K562 (cell line): ENCODE results near the gene FOXM1. TPM values are rescaled to one million over a fixed set of nuclear protein-coding genes. Genes with fewer than 3 reads are reported as not detected.

Experiments used
- ATAC-seq: fragments of 200-7000 bp; cut with Tn5 transposase; 3 replicates; pipeline ENCODE4 v1.9.1; 2020; ENCODE audit warnings: moderate library complexity
- BruUV-seq: library from RNA; stranded (reverse); fragments of 400-500 nt; replicated peaks from 2 replicates; lab custom pipeline; 2021; lab: Mats Ljungman, UMichigan
- CTCF ChIA-PET: fragments of 300-600 bp; formaldehyde crosslinking; extraction: SDS; loops from one replicate; lab custom pipeline; 2021; ENCODE audit warnings: low intra/inter-chr PET ratio; lab: Yijun Ruan, JAX
- POLR2A ChIA-PET: fragments of 300-600, 350-650 bp; sonication (Branson Sonifier 250); formaldehyde crosslinking; extraction: SDS; loops from one replicate; lab custom pipeline; 2021; ENCODE audit warnings: antibody characterized with exemption, inconsistent platforms; lab: Yijun Ruan, JAX
- DNase-seq, 4 experiments: peaks; one replicate each; pipeline versions ENCODE4 v3.0.0 to v3.0.0-alpha.2; 2011 to 2018; ENCODE audit warnings: low spot score in 3 of 4, mixed read lengths in 3 of 4; ENCODE audit errors: extremely low read depth in 1 of 4
- FAIRE-seq: peaks from 2 replicates; lab custom pipeline; 2011; peaks lifted over from hg19 to GRCh38; lab: Jason Lieb, UNC
- H2AFZ ChIP-seq: 2 replicates; pipeline ENCODE4 v1.6.0; 2011; ENCODE audit warnings: low read depth, low read length, control low read depth, inconsistent platforms
- H3K27ac ChIP-seq: fragments of 200-600 bp; 3 replicates; pipeline ENCODE4 v1.8.0; 2011; ENCODE audit warnings: low read depth, mild to moderate bottlenecking, control low read depth, inconsistent platforms, low read length, moderate library complexity, mixed read lengths; ENCODE audit errors: extremely low read depth
- H3K27me3 ChIP-seq, 2 experiments: fragments of 300-600 bp in 1 of 2; 2 replicates in 1 of 2; 3 replicates in 1 of 2; pipeline versions ENCODE4 v1.6.0 to v1.8.0; 2011; ENCODE audit warnings: inconsistent platforms in 2 of 2, low read length in 2 of 2, mild to moderate bottlenecking in 1 of 2, mixed read lengths in 1 of 2, moderate library complexity in 1 of 2; ENCODE audit not compliant: control insufficient read depth in 2 of 2, insufficient read depth in 2 of 2
- H3K36me3 ChIP-seq: fragments of 300-600 bp; 3 replicates; pipeline ENCODE4 v1.8.0; 2011; ENCODE audit warnings: mild to moderate bottlenecking, low read length, inconsistent platforms; ENCODE audit not compliant: control insufficient read depth, insufficient read depth
- H3K4me1 ChIP-seq, 2 experiments: fragments of 200-600 bp in 1 of 2; replicated peaks in 1 of 2; 2 replicates in 1 of 2; 3 replicates in 1 of 2; pipeline versions ENCODE4 v1.5.1 to v1.8.0; 2011; ENCODE audit warnings: inconsistent platforms in 2 of 2, low read length in 2 of 2, mild to moderate bottlenecking in 1 of 2, mixed read lengths in 1 of 2, moderate library complexity in 1 of 2; ENCODE audit not compliant: control insufficient read depth in 2 of 2, insufficient read depth in 2 of 2
- H3K4me2 ChIP-seq: 2 replicates; pipeline ENCODE4 v1.6.1; 2011; ENCODE audit warnings: low read length, control low read depth, inconsistent platforms, mixed read lengths; ENCODE audit not compliant: insufficient read depth
- H3K4me3 ChIP-seq: fragments of 200-600 bp; sonication (generic), shearing (Covaris generic); 2 replicates; pipeline ENCODE4 v1.5.1; 2016; ENCODE audit warnings: control low read depth, inconsistent platforms
- H3K79me2 ChIP-seq: fragments of 200-600 bp; 3 replicates; pipeline ENCODE4 v1.8.0; 2011; ENCODE audit warnings: low read length, inconsistent platforms; ENCODE audit not compliant: control insufficient read depth, insufficient read depth
- H3K9ac ChIP-seq, 2 experiments: 2 replicates each; pipeline versions ENCODE4 v1.6.0 to v1.6.1; 2011; ENCODE audit warnings: low read depth in 2 of 2, low read length in 2 of 2, control low read depth in 1 of 2, inconsistent platforms in 1 of 2, mild to moderate bottlenecking in 1 of 2, mixed read lengths in 1 of 2; ENCODE audit not compliant: insufficient read depth in 1 of 2
- H3K9me1 ChIP-seq: one replicate; pipeline ENCODE4 v1.6.0; 2011; ENCODE audit warnings: inconsistent platforms, mild to moderate bottlenecking, low read length, moderate library complexity; ENCODE audit not compliant: control insufficient read depth, insufficient read depth
- H3K9me3 ChIP-seq: replicated peaks from 2 replicates; pipeline ENCODE4 v1.5.1; 2011; ENCODE audit warnings: low read depth, low read length, inconsistent platforms; ENCODE audit not compliant: control insufficient read depth, insufficient read depth
- H4K20me1 ChIP-seq: replicated peaks from 2 replicates; pipeline ENCODE4 v1.6.1; 2011; ENCODE audit warnings: low read length, inconsistent platforms, mixed read lengths; ENCODE audit not compliant: control insufficient read depth, insufficient read depth
- KAT8 ChIP-seq: fragments of 450-650 bp; IDR thresholded peaks from 2 replicates; pipeline ENCODE4 v1.6.1; 2016; ENCODE audit warnings: low read depth, mild to moderate bottlenecking
- NFIC ChIP-seq: fragments of 450-650 bp; IDR thresholded peaks from 2 replicates; pipeline ENCODE4 v1.6.1; 2017; ENCODE audit warnings: mild to moderate bottlenecking, inconsistent platforms
- RAD21 ChIP-seq, 2 experiments: fragments of 250-450 bp in 1 of 2; fragments of 450-650 bp in 1 of 2; sonication (Bioruptor Pico) in 1 of 2; formaldehyde crosslinking in 1 of 2; IDR thresholded peaks in 1 of 2; conservative IDR thresholded peaks in 1 of 2; 2 replicates each; pipeline versions ENCODE4 v1.4.0 to v1.8.0; 2020 to 2022; ENCODE audit warnings: mild to moderate bottlenecking in 2 of 2, moderate library complexity in 1 of 2
- SMC3 ChIP-seq: conservative IDR thresholded peaks from 2 replicates; pipeline ENCODE4 v1.6.1; 2011; ENCODE audit warnings: low read depth, low read length, improper control_type of control experiment; ENCODE audit not compliant: insufficient read depth
- WGBS: fragments of 100-300 bp; shearing (Covaris generic); methylation state at CpG from one replicate; pipeline ENCODE4 v1.1.6; 2016; ENCODE audit warnings: low coverage, mixed read lengths; ENCODE audit not compliant: insufficient coverage; ENCODE audit errors: missing lambda C conversion rate; 5-methylcytosine and 5-hydroxymethylcytosine counted together
- in situ Hi-C: fragments of 300-500 bp; cut with MboI; formaldehyde crosslinking; loops from 4 replicates; pipeline ENCODE4 v1.15.0; 2018; ENCODE audit warnings: inconsistent platforms, mixed read lengths
- intact Hi-C: fragments of 100-400 bp; cut with micrococcal nuclease; formaldehyde crosslinking; loops from 2 replicates; pipeline ENCODE4 v1.14.2; 2022
- polyA plus RNA-seq, 8 experiments: library from polyadenylated mRNA; depleted of rRNA in 4 of 8; stranded (reverse) in 5 of 8; unstranded in 3 of 8; fragments of >200 nt; fragmentation: Nextera tagmentation in 2 of 8; fragmentation: Illumina TruSeq in 1 of 8; extraction: Ambion mirVana in 2 of 8; extraction: Trizol in 1 of 8; gene quantifications; 2 replicates each; pipeline versions ENCODE4 v1.2.1 to v1.2.3, GENCODE V29; 2011 to 2014; ENCODE audit warnings: inconsistent platforms in 1 of 8, missing spikeins in 1 of 8
- total RNA-seq, 7 experiments: library from RNA; depleted of rRNA in 6 of 7; stranded (reverse); fragments of >200 nt in 6 of 7; fragmentation: Illumina TruSeq in 2 of 7; extraction: Trizol in 2 of 7; gene quantifications; 2 replicates each; pipeline versions ENCODE4 v1.2.1 to v1.2.3, GENCODE V29; 2011 to 2021; ENCODE audit warnings: low replicate concordance in 1 of 7
- TF ChIP-seq, protein P1 (sequence below): fragments of 250-450 bp; sonication (Bioruptor Pico); IDR thresholded peaks from 2 replicates; pipeline ENCODE4 v1.5.0; 2020; ENCODE audit warnings: mild to moderate bottlenecking, borderline replicate concordance
- TF ChIP-seq, protein P2 (sequence below), 2 experiments: fragments of 450-650 bp; formaldehyde crosslinking in 1 of 2; IDR thresholded peaks; 2 replicates each; pipeline versions ENCODE4 v1.4.0 to v1.6.1; 2014 to 2020; ENCODE audit warnings: mild to moderate bottlenecking in 2 of 2, borderline replicate concordance in 1 of 2, low read depth in 1 of 2
- TF ChIP-seq, protein P3 (sequence below), 3 experiments: IDR thresholded peaks in 2 of 3; conservative IDR thresholded peaks in 1 of 3; 2 replicates each; pipeline ENCODE4 v1.5.1; 2011 to 2012; ENCODE audit warnings: low read length in 3 of 3, mild to moderate bottlenecking in 3 of 3, control low read depth in 2 of 3, improper control_type of control experiment in 1 of 3, inconsistent platforms in 1 of 3, low read depth in 1 of 3, mixed read lengths in 1 of 3, moderate library complexity in 1 of 3; ENCODE audit not compliant: insufficient read depth in 2 of 3

FOXM1 gene
- total and polyA plus RNA-seq, 9 of the 15 experiments (the other 6 are each of a cell fraction or from before 2014, with no cell fraction given), result 8.9 to 46.9 (median 17.2) TPM

DNA sequence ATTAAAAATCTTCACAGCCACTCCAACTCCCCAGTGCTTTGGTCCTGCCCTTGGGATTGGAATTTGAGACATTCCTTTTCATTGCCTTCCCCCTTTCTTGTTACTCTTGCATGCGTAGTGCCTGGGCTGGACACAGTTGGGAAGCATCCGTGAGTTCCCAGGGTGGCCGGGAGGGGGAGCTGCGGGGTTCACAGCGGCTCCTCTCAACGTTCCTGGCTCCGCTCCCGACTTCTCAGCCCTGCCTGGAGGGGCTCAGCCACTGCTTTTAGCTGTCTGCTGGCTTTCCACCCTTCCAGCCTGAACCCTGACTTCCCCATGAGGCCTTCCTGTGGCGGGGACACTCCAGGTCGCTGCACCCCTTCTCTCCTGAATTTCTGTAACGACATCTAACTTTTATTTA is 23.3 kb downstream of the FOXM1 start:
- BruUV-seq, result no TSS peak
- peak; percentile 96 for ATAC-seq
- FAIRE-seq, result peak; percentile 83
- 0 out of 2 replicates have a peak overlapping the region, but pooled peaks have one; percentile 45 for H2AFZ ChIP-seq
- H3K4me3 ChIP-seq, result no peak overlapping the region
- H3K4me1 ChIP-seq, result peaks cover 2 to 4% of the 10 kb centered on the region in 2 experiments; a peak in 3 of 5 replicates
- no peaks in the 10 kb centered on the region for H3K79me2 ChIP-seq
- no peaks in the 10 kb centered on the region for H4K20me1 ChIP-seq
- TF ChIP-seq, protein P1, sequence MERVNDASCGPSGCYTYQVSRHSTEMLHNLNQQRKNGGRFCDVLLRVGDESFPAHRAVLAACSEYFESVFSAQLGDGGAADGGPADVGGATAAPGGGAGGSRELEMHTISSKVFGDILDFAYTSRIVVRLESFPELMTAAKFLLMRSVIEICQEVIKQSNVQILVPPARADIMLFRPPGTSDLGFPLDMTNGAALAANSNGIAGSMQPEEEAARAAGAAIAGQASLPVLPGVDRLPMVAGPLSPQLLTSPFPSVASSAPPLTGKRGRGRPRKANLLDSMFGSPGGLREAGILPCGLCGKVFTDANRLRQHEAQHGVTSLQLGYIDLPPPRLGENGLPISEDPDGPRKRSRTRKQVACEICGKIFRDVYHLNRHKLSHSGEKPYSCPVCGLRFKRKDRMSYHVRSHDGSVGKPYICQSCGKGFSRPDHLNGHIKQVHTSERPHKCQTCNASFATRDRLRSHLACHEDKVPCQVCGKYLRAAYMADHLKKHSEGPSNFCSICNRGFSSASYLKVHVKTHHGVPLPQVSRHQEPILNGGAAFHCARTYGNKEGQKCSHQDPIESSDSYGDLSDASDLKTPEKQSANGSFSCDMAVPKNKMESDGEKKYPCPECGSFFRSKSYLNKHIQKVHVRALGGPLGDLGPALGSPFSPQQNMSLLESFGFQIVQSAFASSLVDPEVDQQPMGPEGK, result no peak
- TF ChIP-seq NFIC, result peak; percentile 58; the same call in 1 of the 2 replicates
- TF ChIP-seq KAT8, result no peak
- peak in 1 of 2 experiments; percentile 46; a peak in 2 of 4 replicates for TF ChIP-seq RAD21 (CRISPR knock-in tag; conservative IDR thresholded peaks at IDR 0.05 in 1 of 2, IDR thresholded peaks at IDR 0.05 in 1 of 2)
- TF ChIP-seq, protein P2, sequence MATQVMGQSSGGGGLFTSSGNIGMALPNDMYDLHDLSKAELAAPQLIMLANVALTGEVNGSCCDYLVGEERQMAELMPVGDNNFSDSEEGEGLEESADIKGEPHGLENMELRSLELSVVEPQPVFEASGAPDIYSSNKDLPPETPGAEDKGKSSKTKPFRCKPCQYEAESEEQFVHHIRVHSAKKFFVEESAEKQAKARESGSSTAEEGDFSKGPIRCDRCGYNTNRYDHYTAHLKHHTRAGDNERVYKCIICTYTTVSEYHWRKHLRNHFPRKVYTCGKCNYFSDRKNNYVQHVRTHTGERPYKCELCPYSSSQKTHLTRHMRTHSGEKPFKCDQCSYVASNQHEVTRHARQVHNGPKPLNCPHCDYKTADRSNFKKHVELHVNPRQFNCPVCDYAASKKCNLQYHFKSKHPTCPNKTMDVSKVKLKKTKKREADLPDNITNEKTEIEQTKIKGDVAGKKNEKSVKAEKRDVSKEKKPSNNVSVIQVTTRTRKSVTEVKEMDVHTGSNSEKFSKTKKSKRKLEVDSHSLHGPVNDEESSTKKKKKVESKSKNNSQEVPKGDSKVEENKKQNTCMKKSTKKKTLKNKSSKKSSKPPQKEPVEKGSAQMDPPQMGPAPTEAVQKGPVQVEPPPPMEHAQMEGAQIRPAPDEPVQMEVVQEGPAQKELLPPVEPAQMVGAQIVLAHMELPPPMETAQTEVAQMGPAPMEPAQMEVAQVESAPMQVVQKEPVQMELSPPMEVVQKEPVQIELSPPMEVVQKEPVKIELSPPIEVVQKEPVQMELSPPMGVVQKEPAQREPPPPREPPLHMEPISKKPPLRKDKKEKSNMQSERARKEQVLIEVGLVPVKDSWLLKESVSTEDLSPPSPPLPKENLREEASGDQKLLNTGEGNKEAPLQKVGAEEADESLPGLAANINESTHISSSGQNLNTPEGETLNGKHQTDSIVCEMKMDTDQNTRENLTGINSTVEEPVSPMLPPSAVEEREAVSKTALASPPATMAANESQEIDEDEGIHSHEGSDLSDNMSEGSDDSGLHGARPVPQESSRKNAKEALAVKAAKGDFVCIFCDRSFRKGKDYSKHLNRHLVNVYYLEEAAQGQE (IDR thresholded peaks at IDR 0.05; ENCODE audit: borderline replicate concordance), result peak; percentile 29; the same call in 1 of the 2 replicates
- TF ChIP-seq, protein P2 (CRISPR knock-in tag; IDR thresholded peaks at IDR 0.05; ENCODE audit: low read depth), result no peak
- peak; percentile 60 for TF ChIP-seq SMC3
- TF ChIP-seq, protein P3, sequence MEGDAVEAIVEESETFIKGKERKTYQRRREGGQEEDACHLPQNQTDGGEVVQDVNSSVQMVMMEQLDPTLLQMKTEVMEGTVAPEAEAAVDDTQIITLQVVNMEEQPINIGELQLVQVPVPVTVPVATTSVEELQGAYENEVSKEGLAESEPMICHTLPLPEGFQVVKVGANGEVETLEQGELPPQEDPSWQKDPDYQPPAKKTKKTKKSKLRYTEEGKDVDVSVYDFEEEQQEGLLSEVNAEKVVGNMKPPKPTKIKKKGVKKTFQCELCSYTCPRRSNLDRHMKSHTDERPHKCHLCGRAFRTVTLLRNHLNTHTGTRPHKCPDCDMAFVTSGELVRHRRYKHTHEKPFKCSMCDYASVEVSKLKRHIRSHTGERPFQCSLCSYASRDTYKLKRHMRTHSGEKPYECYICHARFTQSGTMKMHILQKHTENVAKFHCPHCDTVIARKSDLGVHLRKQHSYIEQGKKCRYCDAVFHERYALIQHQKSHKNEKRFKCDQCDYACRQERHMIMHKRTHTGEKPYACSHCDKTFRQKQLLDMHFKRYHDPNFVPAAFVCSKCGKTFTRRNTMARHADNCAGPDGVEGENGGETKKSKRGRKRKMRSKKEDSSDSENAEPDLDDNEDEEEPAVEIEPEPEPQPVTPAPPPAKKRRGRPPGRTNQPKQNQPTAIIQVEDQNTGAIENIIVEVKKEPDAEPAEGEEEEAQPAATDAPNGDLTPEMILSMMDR (IDR thresholded peaks at IDR 0.05 in 2 of 3, conservative IDR thresholded peaks at IDR 0.05 in 1 of 3; ENCODE audit: insufficient read depth in 2 of 3, low read depth in 1 of 3, low read length in 3 of 3), result peak; percentile 73 to 79 (median 74)
- in situ Hi-C loops, result no loop called here
- no peak overlapping the region for H3K27ac ChIP-seq
- no peak overlapping the region for H3K4me2 ChIP-seq
- no peak overlapping the region for H3K9ac ChIP-seq
- CTCF ChIA-PET, result interaction anchor here (1.8 kb wide), 1 partner anchor 91 kb away, joined by 7 read pairs; no protein-coding TSS in a partner anchor
- peaks cover 10% of the 10 kb centered on the region; the same call in 1 of the 3 replicates for H3K36me3 ChIP-seq
- H3K27me3 ChIP-seq, result no peaks in the 10 kb centered on the region
- no peaks in the 10 kb centered on the region for H3K9me1 ChIP-seq
- POLR2A ChIA-PET, result interaction anchor here (0.6 to 1.2 kb wide), 4 partner anchors 11 to 252 kb away, joined by 3 to 6 read pairs (median 4); no protein-coding TSS in a partner anchor
- no peaks in the 10 kb centered on the region for H3K9me3 ChIP-seq
- intact Hi-C loops, result loop anchor here (1.0 kb wide), 1 partner anchor 188 kb away; no protein-coding TSS in a partner anchor
- 8% methylated on average over 10 of the region's 11 CpGs for WGBS
- peak; percentile 76 to 80 (median 78) for DNase-seq
